Measurements from ENCODE around the gene MMP23B. TPM values are rescaled to one million over a fixed set of nuclear protein-coding genes. Genes with fewer than 3 reads are reported as not detected.
A peak's percentile ranks its signal among the peaks of the same experiment; 100 is the strongest.

The MMP23B gene
- total RNA-seq, 4 donors from 2014 or later = 0.62 TPM; not detected in 3

DNA sequence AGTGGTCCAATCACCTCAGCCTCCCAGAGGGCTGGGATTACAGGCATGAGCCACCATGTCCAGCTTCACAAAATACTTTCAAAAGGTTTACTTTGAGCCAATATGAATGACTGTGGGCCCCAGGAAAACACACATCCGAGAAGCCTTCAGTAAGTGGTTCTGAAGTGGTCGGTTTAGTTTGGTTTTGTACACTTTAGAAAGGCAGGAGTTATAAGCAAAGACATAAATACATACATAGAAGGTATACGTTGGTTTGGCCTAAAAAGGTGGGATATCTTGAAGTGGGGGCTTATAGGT lies 19.9 kb upstream of the MMP23B start:
- H3K27me3 ChIP-seq = no peaks in the 10 kb centered on the region
- TF ChIP-seq, protein P1, sequence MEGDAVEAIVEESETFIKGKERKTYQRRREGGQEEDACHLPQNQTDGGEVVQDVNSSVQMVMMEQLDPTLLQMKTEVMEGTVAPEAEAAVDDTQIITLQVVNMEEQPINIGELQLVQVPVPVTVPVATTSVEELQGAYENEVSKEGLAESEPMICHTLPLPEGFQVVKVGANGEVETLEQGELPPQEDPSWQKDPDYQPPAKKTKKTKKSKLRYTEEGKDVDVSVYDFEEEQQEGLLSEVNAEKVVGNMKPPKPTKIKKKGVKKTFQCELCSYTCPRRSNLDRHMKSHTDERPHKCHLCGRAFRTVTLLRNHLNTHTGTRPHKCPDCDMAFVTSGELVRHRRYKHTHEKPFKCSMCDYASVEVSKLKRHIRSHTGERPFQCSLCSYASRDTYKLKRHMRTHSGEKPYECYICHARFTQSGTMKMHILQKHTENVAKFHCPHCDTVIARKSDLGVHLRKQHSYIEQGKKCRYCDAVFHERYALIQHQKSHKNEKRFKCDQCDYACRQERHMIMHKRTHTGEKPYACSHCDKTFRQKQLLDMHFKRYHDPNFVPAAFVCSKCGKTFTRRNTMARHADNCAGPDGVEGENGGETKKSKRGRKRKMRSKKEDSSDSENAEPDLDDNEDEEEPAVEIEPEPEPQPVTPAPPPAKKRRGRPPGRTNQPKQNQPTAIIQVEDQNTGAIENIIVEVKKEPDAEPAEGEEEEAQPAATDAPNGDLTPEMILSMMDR (IDR thresholded peaks at IDR 0.05 in 4 of 5, conservative IDR thresholded peaks at IDR 0.05 in 1 of 5) = no peak
- no peak for TF ChIP-seq POLR2A (IDR thresholded peaks at IDR 0.05)
- in situ Hi-C loops (cut with MboI; ENCODE audit: low sequenced_read_pairs in 4 of 4) = no loop called here

DNA sequence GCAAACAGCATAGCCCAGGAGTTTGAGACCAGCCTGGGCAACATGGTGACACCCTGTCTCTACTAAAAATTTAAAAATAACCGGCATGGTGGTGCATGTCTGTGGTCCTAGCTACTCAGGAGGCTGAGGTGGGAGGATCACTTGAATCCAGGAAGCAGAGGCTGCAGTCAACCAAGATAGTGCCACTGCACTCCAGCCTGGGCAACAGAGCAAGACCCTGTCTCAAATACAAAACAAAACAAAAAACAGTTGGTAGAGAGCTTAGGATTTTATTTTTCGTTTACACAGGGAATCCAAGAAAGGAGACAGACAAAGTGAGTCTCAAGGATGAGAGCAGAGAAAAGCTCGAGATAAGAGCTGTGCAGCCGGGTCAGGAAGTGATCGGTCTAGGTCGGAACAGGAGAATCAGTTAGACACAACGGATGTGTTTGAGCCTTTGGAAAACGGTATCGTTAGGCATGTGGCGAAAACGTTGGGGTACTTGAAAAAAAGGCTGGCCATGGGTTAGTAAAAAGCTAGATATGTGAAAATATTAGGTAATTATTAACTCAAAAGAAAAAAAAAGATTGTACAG lies 18.4 kb upstream of the MMP23B start:
- peaks cover 0 to 6% of the 10 kb centered on the region in 2 donors for H3K36me3 ChIP-seq
- peak overlapping the region in 2 of 4 donors; percentile 82 to 94 for H3K4me3 ChIP-seq
- intact Hi-C loops (cut with DNase I; ENCODE audit: low total_unique reads) = loop anchor here (2.0 kb wide), 1 partner anchor 45 kb away; the partner anchor contains the start of gene CDK11B
- no peak for ATAC-seq
- H3K27me3 ChIP-seq = no peaks in the 10 kb centered on the region
- TF ChIP-seq, protein P1 (IDR thresholded peaks at IDR 0.05 in 4 of 5, conservative IDR thresholded peaks at IDR 0.05 in 1 of 5) = no peak
- TF ChIP-seq POLR2A (IDR thresholded peaks at IDR 0.05) = no peak
- H3K4me1 ChIP-seq = peaks cover 28% of the 10 kb centered on the region in 2 donors
- no peak for DNase-seq
- in situ Hi-C loops (cut with MboI; ENCODE audit: low sequenced_read_pairs in 4 of 4) = no loop called here
- no peaks in the 10 kb centered on the region for H3K9me3 ChIP-seq
- H3K27ac ChIP-seq = no peak overlapping the region

More for the DNA sequence above, 19.9 kb upstream of the MMP23B start:
- ATAC-seq (no peak), DNase-seq (no peak)
- peaks cover 20 to 21% of the 10 kb centered on the region in 2 donors for H3K4me1 ChIP-seq
- H3K36me3 ChIP-seq = peaks cover 0 to 6% of the 10 kb centered on the region in 2 donors
- no peak overlapping the region for H3K27ac ChIP-seq
- H3K4me3 ChIP-seq = no peak overlapping the region
- intact Hi-C loops (cut with DNase I; ENCODE audit: low total_unique reads) = no loop called here
- H3K9me3 ChIP-seq = no peaks in the 10 kb centered on the region

DNA sequence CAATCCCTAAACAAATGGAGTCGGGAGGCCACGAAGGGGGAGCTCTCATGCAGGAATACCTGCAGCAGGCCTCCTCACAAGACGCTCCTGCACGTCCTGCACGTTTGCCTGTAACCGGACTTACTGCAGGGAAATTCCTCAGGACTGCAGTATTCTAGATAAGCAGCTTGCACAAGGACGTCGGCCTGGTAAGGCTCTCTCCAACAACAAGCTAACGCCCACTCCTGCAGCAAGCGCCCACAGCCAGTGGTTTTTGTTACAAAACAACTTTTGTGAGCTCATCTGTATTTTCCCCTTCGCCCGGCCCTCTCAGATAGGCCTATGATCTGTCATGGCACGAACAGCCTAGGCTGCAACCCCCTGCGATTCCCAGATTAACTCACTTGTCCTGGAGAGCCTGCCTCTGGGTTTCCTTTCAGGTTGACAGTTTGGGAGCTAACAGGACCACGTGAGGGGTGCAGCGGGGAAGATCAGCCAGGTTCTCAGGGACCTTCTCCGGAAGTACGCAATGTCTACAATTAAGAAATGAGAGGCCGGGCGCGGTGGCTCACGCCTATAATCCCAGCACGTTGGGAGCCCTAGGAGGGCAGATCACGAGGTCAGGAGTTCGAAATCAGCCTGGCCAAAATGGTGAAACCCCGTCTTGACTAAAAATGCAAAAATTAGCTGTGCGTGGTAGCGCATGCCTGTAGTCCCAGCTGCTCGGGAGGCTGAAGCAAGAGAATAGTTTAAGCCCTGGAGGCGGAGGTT lies 17.6 kb upstream of the MMP23B start:
- H3K9me3 ChIP-seq = no peaks in the 10 kb centered on the region
- H3K36me3 ChIP-seq = peaks cover 0 to 6% of the 10 kb centered on the region in 2 donors
- intact Hi-C loops (cut with DNase I; ENCODE audit: low total_unique reads) (loop anchor here (2.0 kb wide), 1 partner anchor 44 kb away; the partner anchor contains the start of gene CDK11B), in situ Hi-C loops (cut with MboI; ENCODE audit: low sequenced_read_pairs in 4 of 4) (no loop called here)
- no peak for DNase-seq
- H3K4me1 ChIP-seq = peaks cover 30 to 31% of the 10 kb centered on the region in 2 donors
- peak overlapping the region; percentile 98 to 100 (median 100) for H3K27ac ChIP-seq
- TF ChIP-seq, protein P1 (IDR thresholded peaks at IDR 0.05 in 4 of 5, conservative IDR thresholded peaks at IDR 0.05 in 1 of 5) = no peak
- H3K4me3 ChIP-seq = peak overlapping the region; percentile 82 to 99 (median 89)
- no peaks in the 10 kb centered on the region for H3K27me3 ChIP-seq
- no peak for ATAC-seq

DNA sequence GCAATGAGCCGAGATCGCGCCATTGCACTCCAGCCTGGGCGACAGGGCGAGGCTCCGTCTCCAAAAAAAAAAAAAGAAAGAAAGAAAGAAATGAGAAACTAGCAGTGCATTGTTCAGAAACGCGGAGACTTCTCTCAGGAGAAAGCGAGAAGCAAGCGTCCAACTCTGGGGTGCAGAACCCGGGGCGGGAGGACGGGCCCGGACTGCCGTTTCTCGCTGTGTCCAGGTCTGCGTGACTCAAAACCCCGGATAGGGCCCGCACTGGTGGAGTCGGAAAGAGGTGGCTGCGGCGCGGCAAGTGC lies 17.1 kb upstream of the MMP23B start:
- ATAC-seq (no peak), DNase-seq (no peak)
- peaks cover 35 to 36% of the 10 kb centered on the region in 2 donors for H3K4me1 ChIP-seq
- in situ Hi-C loops (cut with MboI; ENCODE audit: low sequenced_read_pairs in 4 of 4) = no loop called here
- intact Hi-C loops (cut with DNase I; ENCODE audit: low total_unique reads) = loop anchor here (1.0 to 5.0 kb wide), 4 partner anchors 41 to 144 kb away; partner anchors contain the start of genes ATAD3A, ATAD3B, CDK11B and SSU72
- no peaks in the 10 kb centered on the region for H3K27me3 ChIP-seq
- H3K27ac ChIP-seq = peak overlapping the region; percentile 98 to 100 (median 100)
- no peaks in the 10 kb centered on the region for H3K9me3 ChIP-seq
- peaks cover 0 to 6% of the 10 kb centered on the region in 2 donors for H3K36me3 ChIP-seq
- peak overlapping the region; percentile 82 to 99 (median 89) for H3K4me3 ChIP-seq
- TF ChIP-seq, protein P1 (IDR thresholded peaks at IDR 0.05 in 4 of 5, conservative IDR thresholded peaks at IDR 0.05 in 1 of 5) = no peak
- no peak for TF ChIP-seq POLR2A (IDR thresholded peaks at IDR 0.05)

Data from gastrocnemius medialis (tissue), 4 donors.